Endothelial cell of umbilical vein (primary cell): ENCODE results near the gene C16orf86. TPM values are rescaled to one million over a fixed set of nuclear protein-coding genes. Genes with fewer than 3 reads are reported as not detected.

Experiments used
- BruUV-seq: library from RNA; stranded (reverse); fragments of 400-500 nt; replicated peaks from 2 replicates; lab custom pipeline; 2021; lab: Mats Ljungman, UMichigan
- CTCF ChIA-PET: fragments of 300-600, 350-600 bp; sonication (Branson Sonifier 250); formaldehyde crosslinking; loops from one replicate; lab custom pipeline; 2021; ENCODE audit warnings: antibody characterized with exemption, inconsistent platforms; lab: Charles Lee
- POLR2A ChIA-PET: fragments of 300-600, 350-600 bp; sonication (Branson Sonifier 250); formaldehyde crosslinking; loops from one replicate; lab custom pipeline; 2021; ENCODE audit warnings: antibody characterized with exemption, inconsistent platforms; lab: Charles Lee
- DNase-seq: peaks from one replicate; pipeline ENCODE4 v3.0.0-alpha.2; 2011; ENCODE audit warnings: low read depth, low spot score
- FAIRE-seq: peaks from 2 replicates; lab custom pipeline; 2011; peaks lifted over from hg19 to GRCh38; lab: Jason Lieb, UNC
- H2AFZ ChIP-seq: 2 replicates; pipeline ENCODE4 v1.6.0; 2012; ENCODE audit warnings: low read depth, low read length, control low read depth, inconsistent platforms
- H3K27ac ChIP-seq: 2 replicates; pipeline ENCODE4 v1.5.1; 2011; ENCODE audit warnings: low read depth, mild to moderate bottlenecking, control low read depth, low read length, moderate library complexity; ENCODE audit not compliant: insufficient read depth
- H3K27me3 ChIP-seq, 2 experiments: 2 replicates each; pipeline versions ENCODE4 v1.6.0 to v1.6.1; 2011; ENCODE audit warnings: low read length in 2 of 2, mixed read lengths in 1 of 2; ENCODE audit not compliant: control insufficient read depth in 2 of 2, insufficient read depth in 2 of 2
- H3K36me3 ChIP-seq, 2 experiments: 2 replicates in 1 of 2; 3 replicates in 1 of 2; pipeline ENCODE4 v1.5.1; 2011; ENCODE audit warnings: low read length in 2 of 2, mild to moderate bottlenecking in 1 of 2, moderate library complexity in 1 of 2; ENCODE audit not compliant: control insufficient read depth in 2 of 2, insufficient read depth in 2 of 2; ENCODE audit errors: extremely low read depth in 1 of 2
- H3K4me1 ChIP-seq: 3 replicates; pipeline ENCODE4 v1.5.1; 2011; ENCODE audit warnings: mild to moderate bottlenecking, low read length; ENCODE audit not compliant: control insufficient read depth, insufficient read depth; ENCODE audit errors: extremely low read depth
- H3K4me2 ChIP-seq: 2 replicates; pipeline ENCODE4 v1.6.1; 2011; ENCODE audit warnings: low read length, control low read depth, mixed read lengths; ENCODE audit not compliant: insufficient read depth
- H3K4me3 ChIP-seq, 3 experiments: fragments of 200-600 bp in 1 of 3; sonication (generic), shearing (Covaris generic) in 1 of 3; replicated peaks in 1 of 3; 2 replicates each; pipeline ENCODE4 v1.5.1; 2011 to 2016; ENCODE audit warnings: control low read depth in 3 of 3, low read length in 3 of 3, mild to moderate bottlenecking in 2 of 3, inconsistent platforms in 1 of 3, low read depth in 1 of 3, moderate library complexity in 1 of 3; ENCODE audit not compliant: insufficient read depth in 1 of 3
- H3K79me2 ChIP-seq: 2 replicates; pipeline ENCODE4 v1.6.0; 2012; ENCODE audit warnings: low read length, inconsistent platforms; ENCODE audit not compliant: control insufficient read depth, insufficient read depth
- H3K9ac ChIP-seq: replicated peaks from 2 replicates; pipeline ENCODE3; 2011; ENCODE audit warnings: low read length, control low read depth; ENCODE audit not compliant: insufficient read depth; ENCODE audit errors: extremely low read depth
- H3K9me1 ChIP-seq: replicated peaks from 3 replicates; pipeline ENCODE4 v1.6.0; 2011; ENCODE audit warnings: mild to moderate bottlenecking, low read length; ENCODE audit not compliant: control insufficient read depth, insufficient read depth; ENCODE audit errors: extremely low read depth
- H3K9me3 ChIP-seq: replicated peaks from 2 replicates; pipeline ENCODE4 v1.5.1; 2012; ENCODE audit warnings: low read length, inconsistent platforms; ENCODE audit not compliant: control insufficient read depth, insufficient read depth
- H4K20me1 ChIP-seq: replicated peaks from 2 replicates; pipeline ENCODE3; 2011; ENCODE audit warnings: mild to moderate bottlenecking, low read length; ENCODE audit not compliant: control insufficient read depth, insufficient read depth; ENCODE audit errors: extremely low read depth
- EZH2 ChIP-seq: IDR thresholded peaks from 2 replicates; pipeline ENCODE4 v1.6.1; 2012; ENCODE audit warnings: borderline replicate concordance, low read depth, mild to moderate bottlenecking, moderate library complexity, low read length, inconsistent platforms; ENCODE audit not compliant: severe bottlenecking
- FOS ChIP-seq: IDR thresholded peaks from 2 replicates; pipeline ENCODE4 v1.6.1; 2011; ENCODE audit warnings: mild to moderate bottlenecking, low read length, moderate library complexity, borderline replicate concordance; ENCODE audit not compliant: insufficient read depth
- GATA2 ChIP-seq: IDR thresholded peaks from 2 replicates; pipeline ENCODE4 v1.7.0; 2011; ENCODE audit warnings: low read depth, mild to moderate bottlenecking, moderate library complexity, mixed read lengths, low read length; ENCODE audit not compliant: insufficient read length, insufficient read depth
- JUN ChIP-seq: IDR thresholded peaks from 2 replicates; pipeline ENCODE4 v1.6.1; 2011; ENCODE audit warnings: borderline replicate concordance, low read depth; ENCODE audit not compliant: insufficient read length, insufficient read depth
- MYC ChIP-seq: IDR thresholded peaks from one replicate; pipeline ENCODE4 v1.6.1; 2011; ENCODE audit warnings: mild to moderate bottlenecking, low read depth, low read length
- POLR2A ChIP-seq: IDR thresholded peaks from 2 replicates; pipeline ENCODE4 v1.6.1; 2012; ENCODE audit warnings: low read depth, mild to moderate bottlenecking, control low read depth, low read length
- POLR2AphosphoS5 ChIP-seq: IDR thresholded peaks from 2 replicates; pipeline ENCODE4 v1.6.1; 2012; ENCODE audit warnings: low read depth, mild to moderate bottlenecking, control low read depth, low read length, moderate library complexity; ENCODE audit not compliant: insufficient read depth
- dilution Hi-C: fragments of 300-500 bp; cut with MboI; formaldehyde crosslinking; loops from one replicate; pipeline ENCODE4 v1.15.0; 2019; ENCODE audit warnings: low sequenced_read_pairs; ENCODE audit not compliant: extremely low pct_ligation_motif_present
- intact Hi-C: fragments of 100-400 bp; cut with micrococcal nuclease; formaldehyde crosslinking; loops from one replicate; pipeline ENCODE4 v1.10.0; 2022
- polyA plus RNA-seq, 4 experiments: library from polyadenylated mRNA; depleted of rRNA in 3 of 4; stranded (reverse) in 3 of 4; unstranded in 1 of 4; fragments of >200 nt; gene quantifications; 2 replicates each; pipeline versions ENCODE4 v1.2.1 to v1.2.3, GENCODE V29; 2011 to 2012; ENCODE audit warnings: missing spikeins in 1 of 4
- total RNA-seq: library from RNA; stranded (reverse); gene quantifications from 2 replicates; pipeline ENCODE4 v1.2.3, GENCODE V29; 2021
- TF ChIP-seq, protein P1 (sequence below), 2 donors: IDR thresholded peaks; 1 replicate in 1 of 2; 2 replicates in 1 of 2; pipeline ENCODE4 v1.5.1; 2011; ENCODE audit warnings: low read length in 2 of 2, mild to moderate bottlenecking in 2 of 2, moderate library complexity in 2 of 2, control low read depth in 1 of 2, inconsistent platforms in 1 of 2, low read depth in 1 of 2; ENCODE audit not compliant: insufficient read depth in 1 of 2; ENCODE audit errors: extremely low read depth in 1 of 2
- TF ChIP-seq, protein P2 (sequence below): IDR thresholded peaks from 2 replicates; pipeline ENCODE4 v1.6.1; 2011; ENCODE audit not compliant: insufficient read depth, insufficient read length

The C16orf86 gene
- total and polyA plus RNA-seq, 2 donors (not counting 3 experiments of a cell fraction or from before 2014, with no cell fraction given), result 0.62 to 0.98 TPM

DNA sequence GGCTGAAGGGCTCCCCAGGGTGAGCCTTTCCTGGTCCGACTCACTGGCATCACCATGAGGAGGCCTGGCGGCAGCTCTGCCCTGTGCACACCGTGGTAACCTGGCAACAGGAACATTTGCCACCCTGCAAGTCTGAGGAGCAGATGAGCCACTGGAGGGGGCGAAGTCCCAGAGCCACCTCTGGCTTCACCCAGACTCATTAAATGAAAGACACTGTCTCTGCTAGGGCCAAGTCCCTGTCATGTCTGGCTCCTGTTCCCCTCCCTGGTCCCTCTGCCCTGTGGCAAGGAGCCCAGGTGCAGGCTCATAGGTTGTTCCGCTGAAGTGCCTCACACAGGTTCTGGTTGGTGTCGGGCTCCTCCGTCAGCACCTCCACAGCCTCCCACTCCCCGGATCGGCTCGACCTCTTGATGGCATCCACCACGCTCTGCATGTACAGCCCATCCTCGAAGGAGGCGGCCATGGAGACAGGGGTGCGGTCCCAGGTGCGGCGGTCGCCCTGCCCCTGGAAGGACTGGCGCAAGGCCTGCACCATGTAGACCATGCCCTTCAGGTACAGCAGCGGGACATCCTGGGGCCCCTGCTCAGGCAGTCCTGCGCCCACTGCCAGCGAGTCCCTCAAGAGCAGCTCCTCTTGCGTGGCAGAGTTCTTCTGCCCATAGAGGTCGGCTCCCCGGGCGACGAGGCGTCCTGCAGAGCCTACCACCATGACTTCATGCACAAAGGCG is 8.4 kb downstream of the C16orf86 start:
- Histone ChIP-seq H3K79me2 (no peaks in the 10 kb centered on the region), H3K27me3 (no peaks in the 10 kb centered on the region), H3K9ac (no peak overlapping the region), H3K4me1 (peaks cover 26% of the 10 kb centered on the region), H3K9me3 (no peaks in the 10 kb centered on the region), H3K27ac (no peak overlapping the region), H3K36me3 (peaks cover 0 to 10% of the 10 kb centered on the region in 2 experiments), H3K4me3 (no peak overlapping the region), H3K4me2 (no peak overlapping the region), H3K9me1 (no peaks in the 10 kb centered on the region), H4K20me1 (no peaks in the 10 kb centered on the region), H2AFZ (no peak overlapping the region)
- BruUV-seq, result TSS peak; percentile 6
- dilution Hi-C loops (loop anchor here (25.0 kb wide), 1 partner anchor 237 kb away; no protein-coding TSS in a partner anchor), intact Hi-C loops (no loop called here)
- no peak for DNase-seq
- TF ChIP-seq EZH2, result no peak
- no peak for TF ChIP-seq GATA2
- TF ChIP-seq, protein P1, sequence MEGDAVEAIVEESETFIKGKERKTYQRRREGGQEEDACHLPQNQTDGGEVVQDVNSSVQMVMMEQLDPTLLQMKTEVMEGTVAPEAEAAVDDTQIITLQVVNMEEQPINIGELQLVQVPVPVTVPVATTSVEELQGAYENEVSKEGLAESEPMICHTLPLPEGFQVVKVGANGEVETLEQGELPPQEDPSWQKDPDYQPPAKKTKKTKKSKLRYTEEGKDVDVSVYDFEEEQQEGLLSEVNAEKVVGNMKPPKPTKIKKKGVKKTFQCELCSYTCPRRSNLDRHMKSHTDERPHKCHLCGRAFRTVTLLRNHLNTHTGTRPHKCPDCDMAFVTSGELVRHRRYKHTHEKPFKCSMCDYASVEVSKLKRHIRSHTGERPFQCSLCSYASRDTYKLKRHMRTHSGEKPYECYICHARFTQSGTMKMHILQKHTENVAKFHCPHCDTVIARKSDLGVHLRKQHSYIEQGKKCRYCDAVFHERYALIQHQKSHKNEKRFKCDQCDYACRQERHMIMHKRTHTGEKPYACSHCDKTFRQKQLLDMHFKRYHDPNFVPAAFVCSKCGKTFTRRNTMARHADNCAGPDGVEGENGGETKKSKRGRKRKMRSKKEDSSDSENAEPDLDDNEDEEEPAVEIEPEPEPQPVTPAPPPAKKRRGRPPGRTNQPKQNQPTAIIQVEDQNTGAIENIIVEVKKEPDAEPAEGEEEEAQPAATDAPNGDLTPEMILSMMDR (IDR thresholded peaks at IDR 0.05; ENCODE audit: extremely low read depth in 1 of 2, insufficient read depth in 1 of 2, low read depth in 1 of 2, low read length in 2 of 2), result no peak
- TF ChIP-seq MYC, result no peak
- no peak for TF ChIP-seq POLR2AphosphoS5
- no peak for TF ChIP-seq FOS
- TF ChIP-seq, protein P2, sequence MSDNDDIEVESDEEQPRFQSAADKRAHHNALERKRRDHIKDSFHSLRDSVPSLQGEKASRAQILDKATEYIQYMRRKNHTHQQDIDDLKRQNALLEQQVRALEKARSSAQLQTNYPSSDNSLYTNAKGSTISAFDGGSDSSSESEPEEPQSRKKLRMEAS, result no peak
- no peak for TF ChIP-seq JUN
- no peak for TF ChIP-seq POLR2A
- no peak for FAIRE-seq
- POLR2A ChIA-PET, result no interaction called here
- CTCF ChIA-PET, result interaction anchor here (2.5 to 12.7 kb wide), 4 partner anchors 132 to 252 kb away, joined by 8 to 163 read pairs (median 38); partner anchors contain the start of genes RANBP10 and TSNAXIP1
